GM19193 (cell line): Measurements from ENCODE around the gene PSMD14.

Experiments
- POLR2A ChIP-seq: IDR thresholded peaks from 4 replicates; pipeline ENCODE4 v1.6.1; 2011; ENCODE audit not compliant: insufficient read depth, insufficient read length; ENCODE audit errors: extremely low read depth

PSMD14 gene

GRCh38 chr2:161424394-161424769 lies 116.2 kb downstream of the PSMD14 start:
- no peak for TF ChIP-seq POLR2A

GRCh38 chr2:161424891-161425727 lies 116.9 kb downstream of the PSMD14 start:
- TF ChIP-seq POLR2A = no peak

- no peak for TF ChIP-seq POLR2A
Measured at GRCh38 chr2:161425728-161426454, 117.7 kb downstream of the PSMD14 start.

GRCh38 chr2:161426455-161426921 lies 118.3 kb downstream of the PSMD14 start:
- TF ChIP-seq POLR2A = no peak

- no peak for TF ChIP-seq POLR2A
Measured at GRCh38 chr2:161426922-161427663, 118.9 kb downstream of the PSMD14 start.

GRCh38 chr2:161427664-161428587 lies 119.7 kb downstream of the PSMD14 start:
- no peak for TF ChIP-seq POLR2A

- TF ChIP-seq POLR2A = no peak
Measured at GRCh38 chr2:161430386-161430785, 122.2 kb downstream of the PSMD14 start.

- no peak for TF ChIP-seq POLR2A
Measured at GRCh38 chr2:161432107-161432506, 123.9 kb downstream of the PSMD14 start.

GRCh38 chr2:161434118-161434517 lies 125.9 kb downstream of the PSMD14 start:
- TF ChIP-seq POLR2A = no peak

- no peak for TF ChIP-seq POLR2A
Measured at GRCh38 chr2:161436411-161436810, 128.2 kb downstream of the PSMD14 start.

GRCh38 chr2:161438598-161438997 lies 130.4 kb downstream of the PSMD14 start:
- no peak for TF ChIP-seq POLR2A

GRCh38 chr2:161445097-161445496 lies 136.9 kb downstream of the PSMD14 start:
- no peak for TF ChIP-seq POLR2A

GRCh38 chr2:161448431-161448830 lies 140.2 kb downstream of the PSMD14 start:
- TF ChIP-seq POLR2A = no peak
